Astrocyte (in vitro differentiated cells and primary cell): ENCODE measurements around the gene PRR30. TPM values are rescaled to one million over a fixed set of nuclear protein-coding genes. Genes with fewer than 3 reads are reported as not detected.

Experiments used
- total RNA-seq: library from RNA; stranded (reverse); gene quantifications from 2 replicates; pipeline ENCODE4 v1.2.1, GENCODE V29; 2021

Gene PRR30
- total RNA-seq, 1 donor from 2014 or later = not detected

Other genes with a start within 250 kb of the PRR30 start
- 27.0 and 29.0 TPM in 2 replicates for gene MAPRE3, start 168.8 kb downstream of the PRR30 start, total RNA-seq
- 93.5 and 108 TPM in 2 replicates for gene TMEM214, start 106.4 kb downstream of the PRR30 start, total RNA-seq
- gene AGBL5, start 87.7 kb downstream of the PRR30 start, total RNA-seq = 19.9 and 20.7 TPM in 2 replicates
- 395 and 419 TPM in 2 replicates for gene OST4, start 67.8 kb downstream of the PRR30 start, total RNA-seq
- 0.95 and 1.2 TPM in 2 replicates for gene EMILIN1, start 60.8 kb downstream of the PRR30 start, total RNA-seq
- 0.94 and 0.95 TPM in 2 replicates for gene KHK, start 52.6 kb downstream of the PRR30 start, total RNA-seq
- 1.8 and 3.0 TPM in 2 replicates for gene CGREF1, start 20.3 kb downstream of the PRR30 start, total RNA-seq
- gene ABHD1, start 15.6 kb downstream of the PRR30 start, total RNA-seq = not detected in 2 replicates
- 48.9 and 49.2 TPM in 2 replicates for gene PREB, start 4.8 kb downstream of the PRR30 start, total RNA-seq
- not detected in 2 replicates for gene TCF23, start 9.6 kb upstream of the PRR30 start, total RNA-seq
- 62.9 and 66.9 TPM in 2 replicates for gene ATRAID, start 72.6 kb upstream of the PRR30 start, total RNA-seq
- gene SLC5A6, start 72.9 kb upstream of the PRR30 start, total RNA-seq = 43.9 and 54.0 TPM in 2 replicates
- 50.7 and 51.2 TPM in 2 replicates for gene CAD, start 78.0 kb upstream of the PRR30 start, total RNA-seq
- 0.16 and 0.34 TPM in 2 replicates for gene SLC30A3, start 123.6 kb upstream of the PRR30 start, total RNA-seq
- not detected in 2 replicates for gene DNAJC5G, start 136.0 kb upstream of the PRR30 start, total RNA-seq
- gene TRIM54, start 143.0 kb upstream of the PRR30 start, total RNA-seq = not detected in 2 replicates
- 1.1 and 1.5 TPM in 2 replicates for gene UCN, start 169.0 kb upstream of the PRR30 start, total RNA-seq
- 54.0 and 55.7 TPM in 2 replicates for gene MPV17, start 183.7 kb upstream of the PRR30 start, total RNA-seq
- 52.9 and 61.3 TPM in 2 replicates for gene GTF3C2, start 217.4 kb upstream of the PRR30 start, total RNA-seq
- 43.3 and 47.3 TPM in 2 replicates for gene EIF2B4, start 230.9 kb upstream of the PRR30 start, total RNA-seq
- gene SNX17, start 231.2 kb upstream of the PRR30 start, total RNA-seq = 69.9 and 86.6 TPM in 2 replicates
- gene ZNF513, start 241.3 kb upstream of the PRR30 start, total RNA-seq = 13.5 and 13.7 TPM in 2 replicates